ENCODE data around the gene GRIK3. TPM values are rescaled to one million over a fixed set of nuclear protein-coding genes. Genes with fewer than 3 reads are reported as not detected.

Gene GRIK3
- total RNA-seq, 1 experiment from 2014 or later, result not detected

GRCh38 chr1:36981771-36982622, 52.3 kb downstream of the GRIK3 start:
- DNase-seq (ENCODE audit: low spot score), result no peak

DNA sequence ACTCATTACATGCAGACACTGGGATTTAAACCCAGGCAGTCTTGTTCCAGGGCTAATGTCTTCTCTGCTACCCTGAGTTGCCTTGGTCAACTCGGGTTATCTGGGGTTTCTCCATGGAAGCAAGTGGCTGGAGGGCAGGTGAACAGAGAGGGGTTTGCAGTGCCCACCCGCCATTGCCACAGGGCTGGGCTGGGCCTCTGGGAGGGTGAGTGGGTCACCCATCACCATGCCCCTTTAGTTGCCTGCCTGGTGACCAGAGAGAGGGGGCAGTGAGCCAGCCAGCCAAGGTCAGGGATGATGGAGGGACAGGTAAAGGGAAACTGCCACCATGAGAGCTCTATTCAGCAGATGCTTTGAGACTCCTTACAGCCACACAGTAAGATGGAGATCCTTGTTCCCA, 53.2 kb downstream of the GRIK3 start:
- DNase-seq (ENCODE audit: low spot score), result no peak

DNA sequence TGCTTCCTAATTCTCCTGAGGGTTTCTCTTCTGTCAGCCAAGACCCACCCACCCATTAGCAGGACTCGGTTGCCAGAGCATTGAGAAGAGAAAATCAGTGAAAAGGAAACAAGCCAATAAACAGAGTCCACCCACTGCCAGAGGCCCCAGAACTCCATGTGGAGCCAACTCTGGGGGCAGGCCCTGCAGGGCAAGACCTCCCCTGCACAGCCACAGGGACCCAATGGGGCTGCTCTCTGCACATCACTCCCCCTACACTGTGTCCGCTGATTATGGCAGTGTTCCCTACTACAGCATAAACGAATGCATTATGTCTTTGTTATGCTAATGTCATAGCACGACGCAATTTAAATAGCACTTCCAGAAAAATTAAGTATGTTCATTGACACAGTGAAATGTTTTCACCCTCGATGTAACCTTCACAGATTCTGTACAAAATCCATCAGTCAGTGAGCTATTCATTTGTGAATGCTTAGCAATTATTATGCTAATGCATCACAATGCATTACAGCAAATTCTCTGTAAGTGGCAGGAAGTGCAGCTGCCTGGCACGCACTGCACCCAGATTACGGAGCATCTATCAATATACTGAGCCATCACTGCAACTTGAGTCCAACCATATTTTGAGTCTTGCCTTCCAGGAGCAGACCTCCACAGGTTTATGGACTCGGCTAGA, 56.4 kb downstream of the GRIK3 start:
- no peak for DNase-seq (ENCODE audit: low spot score)

GRCh38 chr1:36975642-36976041, 58.7 kb downstream of the GRIK3 start:
- no peak for DNase-seq (ENCODE audit: low spot score)

- DNase-seq (ENCODE audit: low spot score), result no peak
These were observed 61.3 kb downstream of the GRIK3 start for GRCh38 chr1:36973056-36973455.

DNA sequence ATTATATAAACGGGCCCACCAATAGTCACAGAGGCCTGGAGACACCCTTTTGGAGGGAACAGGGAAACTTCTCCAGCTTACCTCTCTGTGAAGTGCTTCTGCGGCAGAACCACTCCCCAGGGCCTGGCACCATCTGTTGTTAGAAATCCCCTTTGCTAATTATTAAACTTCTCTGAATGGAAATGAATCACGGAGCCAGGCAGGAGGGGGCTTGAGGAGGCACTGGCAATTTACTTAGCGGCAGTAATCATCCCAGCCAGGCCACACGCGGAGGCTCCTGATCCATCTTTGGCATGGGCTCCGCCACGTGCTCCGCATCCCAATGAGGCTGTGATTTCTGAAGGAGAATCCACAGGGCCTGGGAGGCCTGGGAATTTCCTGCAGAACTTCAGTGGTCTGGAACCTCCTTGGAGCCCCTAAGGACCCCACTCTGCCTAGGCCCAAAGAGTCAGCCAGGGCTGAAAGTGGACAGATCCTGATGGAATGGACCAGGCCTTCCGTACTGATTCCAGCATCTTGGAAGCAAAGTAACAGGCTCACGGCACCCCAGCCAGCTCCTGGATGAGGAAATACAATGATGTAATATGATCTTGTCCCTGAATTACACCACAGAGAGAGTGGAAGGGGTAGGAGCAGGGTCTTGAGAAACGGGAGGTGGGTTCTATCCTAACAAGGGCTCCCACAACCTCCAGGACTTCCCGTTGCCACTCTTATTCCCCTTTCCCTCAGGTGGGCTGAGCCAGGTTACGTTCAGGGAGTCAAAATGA, 62.3 kb downstream of the GRIK3 start:
- no peak for DNase-seq (ENCODE audit: low spot score)

DNA sequence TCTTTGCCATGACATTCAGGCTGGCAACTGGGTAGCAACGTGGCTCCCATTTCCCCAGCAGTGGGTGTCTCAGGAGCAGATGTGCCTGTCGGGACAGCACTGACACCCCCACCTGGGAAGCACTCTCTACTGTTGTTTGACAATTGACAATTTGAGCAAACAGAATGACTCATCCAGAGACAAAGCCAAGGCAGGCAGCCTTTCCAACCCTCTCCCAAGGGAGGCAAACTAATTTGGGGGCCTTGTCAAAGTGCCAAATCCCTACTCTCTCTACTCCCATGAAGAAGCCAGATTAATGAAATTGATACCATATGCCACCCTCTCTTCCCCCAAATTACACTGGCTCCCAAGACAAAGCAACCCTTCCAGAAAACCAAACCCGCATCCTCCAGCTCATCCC, 65.6 kb downstream of the GRIK3 start:
- no peak for DNase-seq (ENCODE audit: low spot score)

- DNase-seq (ENCODE audit: low spot score), result peak; percentile 9
These were observed 68.1 kb downstream of the GRIK3 start for GRCh38 chr1:36966242-36966641.

GRCh38 chr1:36965275-36966159, 68.8 kb downstream of the GRIK3 start:
- DNase-seq (ENCODE audit: low spot score), result no peak

DNA sequence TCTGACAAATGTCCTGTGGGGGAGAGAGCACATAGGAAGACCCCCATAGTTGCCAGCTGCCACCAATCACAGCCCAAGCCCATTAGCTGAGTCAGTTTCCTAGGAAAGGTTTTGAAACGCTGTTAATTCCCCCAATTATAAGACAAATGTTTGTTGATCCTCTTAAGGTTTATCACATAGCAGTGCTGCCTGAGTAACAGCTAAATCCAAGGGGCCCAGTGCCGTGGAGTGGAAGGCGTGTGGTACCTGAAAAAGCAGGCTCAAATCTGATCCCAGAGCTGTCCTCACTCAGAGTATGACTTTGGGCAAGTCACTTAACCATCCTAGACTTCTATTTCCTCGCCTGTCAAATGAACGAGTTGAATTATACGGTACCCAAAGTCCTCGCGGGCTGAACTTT, 69.5 kb downstream of the GRIK3 start:
- no peak for DNase-seq (ENCODE audit: low spot score)

GRCh38 chr1:36963006-36963405, 71.3 kb downstream of the GRIK3 start:
- DNase-seq (ENCODE audit: low spot score), result no peak

DNA sequence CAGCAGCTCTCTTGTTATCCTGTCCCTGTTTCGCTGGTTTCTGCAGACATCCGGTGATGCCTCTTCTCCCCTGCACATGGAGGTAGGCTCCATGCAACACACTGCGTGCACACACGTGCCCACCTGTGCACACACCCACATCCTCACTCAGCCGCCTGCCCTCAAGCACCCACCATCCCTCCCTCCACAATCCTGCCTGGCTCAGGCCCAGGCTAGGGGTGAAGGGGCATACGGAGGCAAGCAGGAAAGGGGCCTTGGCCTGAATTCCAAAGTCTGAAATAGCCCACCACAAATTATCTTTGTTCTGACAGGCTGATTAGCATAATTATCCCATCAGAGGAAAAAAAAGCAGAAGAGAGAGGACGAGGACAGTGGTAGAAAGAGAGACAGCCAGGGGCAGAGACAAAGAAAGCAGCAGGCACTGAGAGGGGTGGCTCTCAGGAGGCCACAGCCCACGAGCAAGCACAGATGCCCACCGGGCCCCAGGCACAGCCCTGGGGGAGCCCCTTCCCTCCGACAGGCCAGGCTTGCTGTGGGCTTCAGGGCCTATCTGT, 73.2 kb downstream of the GRIK3 start:
- no peak for DNase-seq (ENCODE audit: low spot score)

DNA sequence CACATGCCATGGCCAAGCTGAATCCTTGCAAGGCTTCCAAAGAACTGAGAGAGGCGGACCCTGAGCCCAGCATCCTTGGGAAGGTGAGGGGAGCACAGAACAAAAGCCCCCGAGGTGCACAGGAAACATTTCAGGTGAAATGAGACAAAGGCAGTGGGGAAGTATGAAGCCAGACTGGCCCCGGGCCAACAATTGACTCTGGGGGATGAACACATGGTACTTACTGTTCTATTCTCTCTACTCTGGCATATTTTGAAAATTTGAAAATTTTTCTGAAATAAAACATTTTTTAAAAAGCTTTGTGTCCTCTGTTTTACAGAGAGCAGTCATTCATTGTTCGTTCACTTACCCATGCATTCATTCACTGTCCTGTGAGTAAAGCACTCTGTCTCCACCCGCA, 77.7 kb downstream of the GRIK3 start:
- DNase-seq (ENCODE audit: low spot score), result no peak

GRCh38 chr1:36955016-36955415, 79.3 kb downstream of the GRIK3 start:
- no peak for DNase-seq (ENCODE audit: low spot score)

- DNase-seq (ENCODE audit: low spot score), result no peak
These were observed 81.3 kb downstream of the GRIK3 start for GRCh38 chr1:36953061-36953460.

GRCh38 chr1:36951761-36952160, 82.6 kb downstream of the GRIK3 start:
- no peak for DNase-seq (ENCODE audit: low spot score)

DNA sequence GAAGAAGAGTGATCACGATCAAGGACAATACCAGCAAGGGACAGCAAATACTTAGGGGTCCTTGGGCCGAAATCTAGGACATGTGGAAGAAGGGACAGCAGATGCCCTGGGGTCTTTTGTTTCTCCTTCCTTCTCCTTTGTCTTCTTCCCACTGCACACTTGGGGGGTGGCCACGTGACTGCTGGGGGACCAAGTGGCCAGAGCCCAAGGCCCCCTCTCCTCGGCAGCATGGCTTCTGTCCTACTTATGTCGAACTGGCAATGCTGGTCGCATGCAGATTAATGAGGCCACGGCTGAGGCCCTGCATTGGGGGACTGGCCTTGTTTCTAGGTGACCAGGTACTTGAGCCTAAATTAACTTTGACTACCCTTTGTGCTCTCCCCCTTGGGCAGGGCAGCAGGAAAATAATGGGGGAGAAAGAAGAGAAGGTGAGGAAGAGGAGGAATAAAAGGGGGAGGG, 83.0 kb downstream of the GRIK3 start:
- DNase-seq (ENCODE audit: low spot score), result no peak

- no peak for DNase-seq (ENCODE audit: low spot score)
These were observed 83.6 kb downstream of the GRIK3 start for GRCh38 chr1:36950604-36951291.

DNA sequence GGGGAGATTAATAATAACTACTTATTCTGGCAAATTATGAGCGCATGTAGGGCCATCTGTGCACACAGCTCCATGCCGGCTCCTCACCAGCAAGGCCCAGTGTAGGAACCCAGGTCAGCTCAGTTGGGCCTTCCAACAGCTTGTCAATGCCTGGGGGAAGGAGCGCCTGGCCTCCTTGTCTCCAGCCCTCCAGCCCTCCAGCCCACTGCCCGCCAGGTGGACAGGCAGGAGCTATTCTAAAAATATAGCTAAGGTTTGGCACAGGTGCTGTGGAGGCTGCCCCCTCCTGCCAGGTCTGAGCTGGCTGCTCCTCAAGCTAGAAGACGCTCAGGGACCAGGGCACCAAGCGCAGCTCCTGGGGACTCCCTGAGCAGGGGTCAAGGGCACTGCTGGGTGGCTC, 85.7 kb downstream of the GRIK3 start:
- DNase-seq (ENCODE audit: low spot score), result no peak

- DNase-seq (ENCODE audit: low spot score), result no peak
These were observed 86.2 kb downstream of the GRIK3 start for GRCh38 chr1:36948147-36948546.
